B cell (primary cell): ENCODE data around the gene TOP1. TPM values are rescaled to one million over a fixed set of nuclear protein-coding genes. Genes with fewer than 3 reads are reported as not detected.

ENCODE experiments used
- ATAC-seq: fragments of 200-7000 bp; cut with Tn5 transposase; one replicate; pipeline ENCODE4 v1.10.0; 2021; ENCODE audit warnings: low read depth, mild to moderate bottlenecking, moderate number of reproducible peaks, moderate library complexity
- CTCF ChIA-PET: fragments of 350-600 bp; sonication (Branson Sonifier 250); formaldehyde crosslinking; loops from one replicate; lab custom pipeline; 2021; ENCODE audit warnings: antibody characterized with exemption, inconsistent platforms; lab: Charles Lee
- POLR2A ChIA-PET: fragments of 350-600 bp; sonication (Branson Sonifier 250); formaldehyde crosslinking; loops from one replicate; lab custom pipeline; 2021; ENCODE audit warnings: antibody characterized with exemption; lab: Charles Lee
- DNase-seq: peaks from one replicate; pipeline ENCODE4 v3.0.0; 2013
- H2AFZ ChIP-seq: 2 replicates; pipeline ENCODE4 v1.6.1; 2012; ENCODE audit warnings: mild to moderate bottlenecking, low read depth, low read length; ENCODE audit not compliant: insufficient read depth, poor library complexity, severe bottlenecking
- H3K27ac ChIP-seq, 2 donors: 1 replicate in 1 of 2; 2 replicates in 1 of 2; pipeline ENCODE4 v1.5.1; 2012 to 2013; ENCODE audit warnings: low read length in 2 of 2, mild to moderate bottlenecking in 2 of 2, moderate library complexity in 1 of 2
- H3K27me3 ChIP-seq, 4 experiments: fragments of 200-600 bp in 1 of 4; sonication (generic) in 1 of 4; replicated peaks in 1 of 4; 1 replicate in 2 of 4; 2 replicates in 2 of 4; pipeline versions ENCODE4 v1.6.1 to v1.7.0; 2013 to 2016; ENCODE audit warnings: low read length in 3 of 4, mild to moderate bottlenecking in 2 of 4, mixed read lengths in 1 of 4, moderate library complexity in 1 of 4; ENCODE audit not compliant: insufficient read depth in 4 of 4, control insufficient read depth in 3 of 4; ENCODE audit errors: control extremely low read depth in 1 of 4
- H3K36me3 ChIP-seq, 2 experiments: replicated peaks in 1 of 2; 1 replicate in 1 of 2; 2 replicates in 1 of 2; pipeline versions ENCODE4 v1.6.1 to v1.7.1; 2013; ENCODE audit warnings: low read length in 1 of 2; ENCODE audit not compliant: insufficient read depth in 2 of 2, control insufficient read depth in 1 of 2; ENCODE audit errors: control extremely low read depth in 1 of 2, extremely low read depth in 1 of 2
- H3K4me1 ChIP-seq, 2 donors: fragments of 200-600 bp in 1 of 2; sonication (generic) in 1 of 2; 1 replicate in 1 of 2; 2 replicates in 1 of 2; pipeline versions ENCODE4 v1.5.1 to v1.6.1; 2013 to 2017; ENCODE audit warnings: low read length in 2 of 2; ENCODE audit not compliant: control insufficient read depth in 2 of 2, insufficient read depth in 2 of 2
- H3K4me2 ChIP-seq: replicated peaks from 2 replicates; pipeline ENCODE3; 2012; ENCODE audit warnings: mild to moderate bottlenecking, low read depth, low read length; ENCODE audit not compliant: poor library complexity, severe bottlenecking
- H3K4me3 ChIP-seq, 5 experiments: fragments of 200-600 bp in 1 of 5; sonication (generic) in 1 of 5; 1 replicate in 3 of 5; 2 replicates in 2 of 5; pipeline versions ENCODE4 v1.5.1 to v1.7.0; 2011 to 2016; ENCODE audit warnings: low read length in 4 of 5, mild to moderate bottlenecking in 4 of 5, low read depth in 2 of 5, control low read depth in 1 of 5, moderate library complexity in 1 of 5; ENCODE audit not compliant: insufficient read depth in 1 of 5; ENCODE audit errors: control extremely low read depth in 1 of 5, extremely low read depth in 1 of 5
- H3K79me2 ChIP-seq: fragments of 200-600 bp; sonication (generic); one replicate; pipeline ENCODE4 v1.6.0; 2016; ENCODE audit warnings: low read length; ENCODE audit not compliant: control insufficient read depth, insufficient read depth
- H3K9ac ChIP-seq: fragments of 200-600 bp; sonication (generic); 2 replicates; pipeline ENCODE4 v1.6.1; 2017; ENCODE audit warnings: mild to moderate bottlenecking, low read length, moderate library complexity
- H3K9me3 ChIP-seq, 3 donors: one replicate each; pipeline versions ENCODE4 v1.6.1 to v1.7.1; 2013; ENCODE audit warnings: low read length in 2 of 3; ENCODE audit not compliant: control insufficient read depth in 2 of 3, insufficient read depth in 1 of 3; ENCODE audit errors: control extremely low read depth in 1 of 3
- H4K20me1 ChIP-seq: 2 replicates; pipeline ENCODE4 v1.6.0; 2012; ENCODE audit warnings: mild to moderate bottlenecking, low read length; ENCODE audit not compliant: insufficient read depth, control insufficient read depth, poor library complexity, severe bottlenecking
- H3K27ac Mint-ChIP-seq: one replicate; pipeline ENCODE4 v1.8.0; 2021; ENCODE audit warnings: mixed read lengths
- H3K27me3 Mint-ChIP-seq: one replicate; pipeline ENCODE4 v1.8.0; 2021; ENCODE audit warnings: mixed read lengths
- H3K4me1 Mint-ChIP-seq: one replicate; pipeline ENCODE4 v1.8.0; 2021; ENCODE audit warnings: mixed read lengths
- H3K4me3 Mint-ChIP-seq: one replicate; pipeline ENCODE4 v1.8.0; 2021; ENCODE audit warnings: mixed read lengths
- H3K9me3 Mint-ChIP-seq: one replicate; pipeline ENCODE4 v1.8.0; 2022; ENCODE audit warnings: mixed read lengths; ENCODE audit not compliant: insufficient read depth
- CTCF ChIP-seq: fragments of 200-600 bp; IDR thresholded peaks from one replicate; pipeline ENCODE4 v1.8.0; 2022; ENCODE audit warnings: antibody characterized with exemption, mild to moderate bottlenecking
- EZH2 ChIP-seq: IDR thresholded peaks from 2 replicates; pipeline ENCODE4 v1.6.1; 2012; ENCODE audit warnings: borderline replicate concordance, low read depth, mild to moderate bottlenecking, moderate library complexity, low read length; ENCODE audit not compliant: insufficient read depth, poor library complexity, severe bottlenecking
- WGBS: methylation state at CpG from one replicate; pipeline ENCODE4 v1.1.5; 2013; ENCODE audit warnings: missing lambda C conversion rate; ENCODE audit not compliant: insufficient coverage; 5-methylcytosine and 5-hydroxymethylcytosine counted together
- intact Hi-C: fragments of 100-400 bp; cut with micrococcal nuclease; formaldehyde crosslinking; loops from one replicate; pipeline ENCODE4 v1.10.0; 2022
- polyA plus RNA-seq: library from polyadenylated mRNA; depleted of rRNA; stranded (reverse); fragments of >200 nt; gene quantifications from 2 replicates; pipeline ENCODE4 v1.2.3, GENCODE V29; 2012
- total RNA-seq, 2 donors: library from RNA; stranded (reverse); fragments of 120-200 nt in 1 of 2; gene quantifications; 1 replicate in 1 of 2; 2 replicates in 1 of 2; pipeline versions ENCODE4 v1.2.3 to v1.2.4, GENCODE V29; 2013 to 2022

TOP1 gene
- total and polyA plus RNA-seq, 2 donors (not counting 1 experiment from before 2014, with no cell fraction given) = 5.4 to 44.9 TPM

GRCh38 chr20:40991181-40991889 lies 37.3 kb upstream of the TOP1 start:
- H3K27ac ChIP-seq = peak overlapping the region; percentile 73 to 78
- no peak for TF ChIP-seq CTCF
- TF ChIP-seq EZH2 = no peak
- peaks cover 43 to 48% of the 10 kb centered on the region in 2 donors for H3K4me1 ChIP-seq
- H3K4me3 Mint-ChIP-seq = peak overlapping the region; percentile 86
- peak overlapping the region in 2 of 5 experiments; percentile 19 to 39 for H3K4me3 ChIP-seq
- H3K4me1 Mint-ChIP-seq = peaks cover 51% of the 10 kb centered on the region
- peak overlapping the region; percentile 60 for H2AFZ ChIP-seq
- no peaks in the 10 kb centered on the region for H3K9me3 Mint-ChIP-seq
- H3K79me2 ChIP-seq = no peaks in the 10 kb centered on the region
- peaks cover 6% of the 10 kb centered on the region for H4K20me1 ChIP-seq
- no peaks in the 10 kb centered on the region for H3K9me3 ChIP-seq
- DNase-seq (peak; percentile 94), ATAC-seq (peak; percentile 97)
- no peaks in the 10 kb centered on the region for H3K27me3 Mint-ChIP-seq
- peak overlapping the region; percentile 99 for H3K27ac Mint-ChIP-seq
- 0% methylated on average over 1 of the region's 2 CpGs for WGBS
- no peaks in the 10 kb centered on the region for H3K27me3 ChIP-seq
- peak overlapping the region; percentile 29 for H3K9ac ChIP-seq
- H3K36me3 ChIP-seq = no peaks in the 10 kb centered on the region
- POLR2A ChIA-PET = interaction anchor here (0.6 to 3.3 kb wide), 10 partner anchors 9 to 313 kb away, joined by 3 to 32 read pairs (median 4); no protein-coding TSS in a partner anchor
- intact Hi-C loops = loop anchor here (1.0 kb wide), 7 partner anchors 20 to 146 kb away; partner anchors contain the start of genes PLCG1 and TOP1
- H3K4me2 ChIP-seq = peak overlapping the region; percentile 72
- CTCF ChIA-PET = interaction anchor here (0.6 to 11.3 kb wide), 35 partner anchors 8 to 348 kb away, joined by 3 to 174 read pairs (median 10); partner anchors contain the start of gene TOP1
